Measurements from ENCODE around the gene FADS2.

The FADS2 gene

GRCh38 chr11:61850687-61851086 lies 22.6 kb downstream of the FADS2 start:
- Histone ChIP-seq H3K4me1 (ENCODE audit: control insufficient read depth, insufficient read depth, low read length, poor library complexity, severe bottlenecking) (no peaks in the 10 kb centered on the region), H3K27ac (ENCODE audit: low read depth, low read length, severe bottlenecking) (peak overlapping the region; percentile 6), H3K9me3 (ENCODE audit: control insufficient read depth, low read length) (no peaks in the 10 kb centered on the region), H3K4me3 (ENCODE audit: extremely low read depth, insufficient read depth, low read length, poor library complexity, severe bottlenecking) (no peak overlapping the region), H3K36me3 (ENCODE audit: control insufficient read depth, insufficient read depth, low read length) (peaks cover 97% of the 10 kb centered on the region)
- 96 to 97% methylated on average over 7 of the region's 7 CpGs for WGBS, 2 experiments (ENCODE audit: insufficient coverage in 2 of 2)

- Histone ChIP-seq H3K36me3 (ENCODE audit: control insufficient read depth, insufficient read depth, low read length) (peaks cover 97% of the 10 kb centered on the region), H3K9me3 (ENCODE audit: control insufficient read depth, low read length) (no peaks in the 10 kb centered on the region), H3K27ac (ENCODE audit: low read depth, low read length, severe bottlenecking) (peak overlapping the region; percentile 6), H3K4me3 (ENCODE audit: extremely low read depth, insufficient read depth, low read length, poor library complexity, severe bottlenecking) (no peak overlapping the region), H3K4me1 (ENCODE audit: control insufficient read depth, insufficient read depth, low read length, poor library complexity, severe bottlenecking) (no peaks in the 10 kb centered on the region)
- 95 to 96% methylated on average over 16 to 22 of the region's 24 CpGs for WGBS, 2 experiments (ENCODE audit: insufficient coverage in 2 of 2)
These were observed 23.2 kb downstream of the FADS2 start for GRCh38 chr11:61851113-61851899.

GRCh38 chr11:61851900-61852295 lies 23.8 kb downstream of the FADS2 start:
- H3K27ac ChIP-seq (ENCODE audit: low read depth, low read length, severe bottlenecking), result no peak overlapping the region
- no peaks in the 10 kb centered on the region for H3K9me3 ChIP-seq (ENCODE audit: control insufficient read depth, low read length)
- H3K36me3 ChIP-seq (ENCODE audit: control insufficient read depth, insufficient read depth, low read length), result peaks cover 97% of the 10 kb centered on the region
- H3K4me1 ChIP-seq (ENCODE audit: control insufficient read depth, insufficient read depth, low read length, poor library complexity, severe bottlenecking), result no peaks in the 10 kb centered on the region
- WGBS, 2 experiments (ENCODE audit: insufficient coverage in 2 of 2), result 91 to 94% methylated on average over 5 to 6 of the region's 6 CpGs
- no peak overlapping the region for H3K4me3 ChIP-seq (ENCODE audit: extremely low read depth, insufficient read depth, low read length, poor library complexity, severe bottlenecking)

- no peaks in the 10 kb centered on the region for H3K9me3 ChIP-seq (ENCODE audit: control insufficient read depth, low read length)
- H3K27ac ChIP-seq (ENCODE audit: low read depth, low read length, severe bottlenecking), result no peak overlapping the region
- H3K4me3 ChIP-seq (ENCODE audit: extremely low read depth, insufficient read depth, low read length, poor library complexity, severe bottlenecking), result no peak overlapping the region
- WGBS, 2 experiments (ENCODE audit: insufficient coverage in 2 of 2), result 89 to 95% methylated on average over 8 to 12 of the region's 13 CpGs
- peaks cover 96% of the 10 kb centered on the region for H3K36me3 ChIP-seq (ENCODE audit: control insufficient read depth, insufficient read depth, low read length)
- no peaks in the 10 kb centered on the region for H3K4me1 ChIP-seq (ENCODE audit: control insufficient read depth, insufficient read depth, low read length, poor library complexity, severe bottlenecking)
These were observed 25.6 kb downstream of the FADS2 start for GRCh38 chr11:61853698-61854169.

- Histone ChIP-seq H3K27ac (ENCODE audit: low read depth, low read length, severe bottlenecking) (no peak overlapping the region), H3K36me3 (ENCODE audit: control insufficient read depth, insufficient read depth, low read length) (peaks cover 96% of the 10 kb centered on the region)
- 97 to 99% methylated on average over 13 to 16 of the region's 17 CpGs for whole genome bisulfite sequencing, 2 experiments (ENCODE audit: insufficient coverage in 2 of 2)
These were observed 26.3 kb downstream of the FADS2 start for GRCh38 chr11:61854206-61854895.

GRCh38 chr11:61854966-61855714 lies 27.0 kb downstream of the FADS2 start:
- H3K9me3 ChIP-seq (ENCODE audit: control insufficient read depth, low read length), result no peaks in the 10 kb centered on the region
- H3K36me3 ChIP-seq (ENCODE audit: control insufficient read depth, insufficient read depth, low read length), result peaks cover 96% of the 10 kb centered on the region
- no peak overlapping the region for H3K4me3 ChIP-seq (ENCODE audit: extremely low read depth, insufficient read depth, low read length, poor library complexity, severe bottlenecking)
- no peaks in the 10 kb centered on the region for H3K4me1 ChIP-seq (ENCODE audit: control insufficient read depth, insufficient read depth, low read length, poor library complexity, severe bottlenecking)
- WGBS, 2 experiments (ENCODE audit: insufficient coverage in 2 of 2), result 97 to 99% methylated on average over 11 to 13 of the region's 14 CpGs
- H3K27ac ChIP-seq (ENCODE audit: low read depth, low read length, severe bottlenecking), result no peak overlapping the region

More at GRCh38 chr11:61854206-61854895, 26.3 kb downstream of the FADS2 start:
- Histone ChIP-seq H3K9me3 (ENCODE audit: control insufficient read depth, low read length) (no peaks in the 10 kb centered on the region), H3K4me3 (ENCODE audit: extremely low read depth, insufficient read depth, low read length, poor library complexity, severe bottlenecking) (no peak overlapping the region), H3K4me1 (ENCODE audit: control insufficient read depth, insufficient read depth, low read length, poor library complexity, severe bottlenecking) (no peaks in the 10 kb centered on the region)

- H3K27ac ChIP-seq (ENCODE audit: low read depth, low read length, severe bottlenecking), result no peak overlapping the region
- H3K36me3 ChIP-seq (ENCODE audit: control insufficient read depth, insufficient read depth, low read length), result peaks cover 96% of the 10 kb centered on the region
- no peaks in the 10 kb centered on the region for H3K4me1 ChIP-seq (ENCODE audit: control insufficient read depth, insufficient read depth, low read length, poor library complexity, severe bottlenecking)
- H3K9me3 ChIP-seq (ENCODE audit: control insufficient read depth, low read length), result no peaks in the 10 kb centered on the region
- WGBS, 2 experiments (ENCODE audit: insufficient coverage in 2 of 2), result 90 to 99% methylated on average over 10 to 12 of the region's 12 CpGs
- H3K4me3 ChIP-seq (ENCODE audit: extremely low read depth, insufficient read depth, low read length, poor library complexity, severe bottlenecking), result no peak overlapping the region
These were observed 28.0 kb downstream of the FADS2 start for GRCh38 chr11:61855939-61856680.

GRCh38 chr11:61860054-61860903 lies 32.2 kb downstream of the FADS2 start:
- WGBS, 2 experiments (ENCODE audit: insufficient coverage in 2 of 2), result 98 to 99% methylated on average over 15 to 16 of the region's 16 CpGs
- Histone ChIP-seq H3K9me3 (ENCODE audit: control insufficient read depth, low read length) (no peaks in the 10 kb centered on the region), H3K4me3 (ENCODE audit: extremely low read depth, insufficient read depth, low read length, poor library complexity, severe bottlenecking) (no peak overlapping the region), H3K36me3 (ENCODE audit: control insufficient read depth, insufficient read depth, low read length) (peaks cover 98% of the 10 kb centered on the region), H3K4me1 (ENCODE audit: control insufficient read depth, insufficient read depth, low read length, poor library complexity, severe bottlenecking) (no peaks in the 10 kb centered on the region), H3K27ac (ENCODE audit: low read depth, low read length, severe bottlenecking) (no peak overlapping the region)

- H3K36me3 ChIP-seq (ENCODE audit: control insufficient read depth, insufficient read depth, low read length), result peaks cover 98% of the 10 kb centered on the region
These were observed 33.5 kb downstream of the FADS2 start for GRCh38 chr11:61861634-61862033.

More at GRCh38 chr11:61861634-61862033, 33.5 kb downstream of the FADS2 start:
- WGBS, 2 experiments (ENCODE audit: insufficient coverage in 2 of 2), result 80 to 93% methylated on average over 6 to 9 of the region's 9 CpGs
- H3K27ac ChIP-seq (ENCODE audit: low read depth, low read length, severe bottlenecking), result peak overlapping the region; percentile 23
- H3K4me1 ChIP-seq (ENCODE audit: control insufficient read depth, insufficient read depth, low read length, poor library complexity, severe bottlenecking), result no peaks in the 10 kb centered on the region
- H3K4me3 ChIP-seq (ENCODE audit: extremely low read depth, insufficient read depth, low read length, poor library complexity, severe bottlenecking), result no peak overlapping the region
- H3K9me3 ChIP-seq (ENCODE audit: control insufficient read depth, low read length), result no peaks in the 10 kb centered on the region
